GM23248 (cell line): ENCODE data around the gene ZNF488.

Source experiments
- EZH2 ChIP-seq: fragments of 200-600 bp; sonication (generic); IDR thresholded peaks from 2 replicates; pipeline ENCODE4 v1.6.1; 2018; ENCODE audit warnings: antibody characterized with exemption, mild to moderate bottlenecking; ENCODE audit not compliant: insufficient read depth, poor library complexity, severe bottlenecking
- EZH2phosphoT487 ChIP-seq: fragments of 200-600 bp; sonication (generic); IDR thresholded peaks from 2 replicates; pipeline ENCODE4 v1.6.1; 2018; ENCODE audit warnings: antibody characterized with exemption, moderate library complexity, mild to moderate bottlenecking, low read depth; ENCODE audit not compliant: insufficient read depth

DNA sequence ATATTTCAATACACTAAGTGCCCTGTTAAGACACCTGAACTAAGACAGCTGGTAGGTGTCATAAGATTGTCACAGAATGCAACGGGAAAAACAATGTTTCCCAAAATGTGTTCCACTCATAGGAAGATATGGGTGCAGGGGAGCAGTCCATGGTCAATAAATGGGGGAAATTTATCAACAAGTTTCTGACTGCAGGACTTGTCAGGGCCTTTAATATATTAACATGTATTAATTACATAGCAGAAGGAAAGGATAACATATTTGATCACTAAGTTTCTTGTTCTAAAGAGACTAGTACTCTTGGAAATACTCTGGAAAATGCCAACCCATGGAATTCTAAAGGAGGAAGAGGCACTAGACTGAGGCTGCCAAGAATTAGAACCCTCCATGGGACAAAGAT, 29.2 kb downstream of the ZNF488 start:
- TF ChIP-seq EZH2phosphoT487 (no peak), EZH2 (no peak)
